Naive thymus-derived CD8-positive, alpha-beta T cell (primary cell): ENCODE data around the gene HPS3. TPM values are rescaled to one million over a fixed set of nuclear protein-coding genes. Genes with fewer than 3 reads are reported as not detected.

Experiments
- polyA plus RNA-seq, 3 donors: library from polyadenylated mRNA; unstranded; fragments of 300-500 nt; fragmentation: Illumina TruSeq; gene quantifications; one replicate each; pipeline ENCODE4 v1.2.3, GENCODE V29; 2021
- total RNA-seq, 8 experiments: library from RNA in 2 of 8; stranded (reverse) in 2 of 8; gene quantifications; one replicate each; pipeline ENCODE4 v1.2.3 and lab custom pipeline; 2021 to 2026

HPS3 gene
- total and polyA plus RNA-seq, 5 experiments from 2014 or later = 31.5 to 41.0 (median 33.2) TPM

Other genes with a start within 250 kb of the HPS3 start
- 10 to 100 TPM; 18.7 to 21.1 TPM for gene GYG1, start 138.1 kb upstream of the HPS3 start, total RNA-seq
- gene GYG1, start 138.1 kb upstream of the HPS3 start, polyA plus RNA-seq = 10 to 100 TPM; 23.4 to 28.0 (median 25.1) TPM
- 10 to 100 TPM; 29.0 to 34.6 TPM for gene HLTF, start 43.1 kb upstream of the HPS3 start, total RNA-seq
- 10 to 100 TPM; 26.1 to 31.3 (median 31.0) TPM for gene HLTF, start 43.1 kb upstream of the HPS3 start, polyA plus RNA-seq
- not detected for gene CP, start 92.2 kb downstream of the HPS3 start, total RNA-seq
- under 1 TPM in 2 of 3 donors, not detected in 1; 0.20 to 0.30 TPM for gene CP, start 92.2 kb downstream of the HPS3 start, polyA plus RNA-seq
- gene TM4SF18, start 204.0 kb downstream of the HPS3 start, total RNA-seq = not detected
- gene TM4SF18, start 204.0 kb downstream of the HPS3 start, polyA plus RNA-seq = not detected
- gene TM4SF1, start 248.0 kb downstream of the HPS3 start, total RNA-seq = not detected
- gene TM4SF1, start 248.0 kb downstream of the HPS3 start, polyA plus RNA-seq = not detected